H1 (cell line): ENCODE data around the gene NFAM1. TPM values are rescaled to one million over a fixed set of nuclear protein-coding genes. Genes with fewer than 3 reads are reported as not detected.

Experiments used
- CTCF ChIA-PET: fragments of 300-600 bp; sonication (Branson Sonifier 250); formaldehyde crosslinking; loops from one replicate; lab custom pipeline; 2021; ENCODE audit not compliant: partially characterized antibody; lab: Charles Lee
- POLR2A ChIA-PET: fragments of 300-600 bp; sonication (Branson Sonifier 250); formaldehyde crosslinking; loops from one replicate; lab custom pipeline; 2021; ENCODE audit warnings: inconsistent platforms; ENCODE audit not compliant: partially characterized antibody; lab: Charles Lee
- DNase-seq, 2 experiments: peaks; one replicate each; pipeline versions ENCODE4 v3.0.0 to v3.0.0-alpha.2; 2010 to 2022; ENCODE audit warnings: low spot score in 2 of 2, low read depth in 1 of 2, mixed read lengths in 1 of 2
- FAIRE-seq: peaks from 2 replicates; lab custom pipeline; 2011; peaks lifted over from hg19 to GRCh38; lab: Jason Lieb, UNC
- H2AFZ ChIP-seq: 2 replicates; pipeline ENCODE4 v1.8.1; 2012; ENCODE audit warnings: low read length, inconsistent platforms
- H2AK5ac ChIP-seq: 2 replicates; pipeline ENCODE4 v1.6.1; 2013; ENCODE audit warnings: low read depth, low read length
- H2BK120ac ChIP-seq: replicated peaks from 2 replicates; pipeline ENCODE3; 2013; ENCODE audit warnings: low read depth, low read length, inconsistent platforms
- H2BK12ac ChIP-seq: 2 replicates; pipeline ENCODE4 v1.6.1; 2013; ENCODE audit warnings: low read depth, low read length
- H2BK15ac ChIP-seq: 2 replicates; pipeline ENCODE4 v1.6.1; 2013; ENCODE audit warnings: low read length
- H2BK20ac ChIP-seq: 2 replicates; pipeline ENCODE4 v1.6.1; 2013; ENCODE audit warnings: low read length
- H2BK5ac ChIP-seq: 2 replicates; pipeline ENCODE4 v1.6.1; 2013; ENCODE audit warnings: low read depth, low read length
- H3K14ac ChIP-seq: 2 replicates; pipeline ENCODE4 v1.6.1; 2013; ENCODE audit warnings: inconsistent platforms; ENCODE audit not compliant: insufficient read length
- H3K18ac ChIP-seq: 2 replicates; pipeline ENCODE4 v1.6.1; 2013; ENCODE audit warnings: low read length; ENCODE audit errors: extremely low read depth
- H3K23ac ChIP-seq: 2 replicates; pipeline ENCODE4 v1.6.1; 2013; ENCODE audit warnings: inconsistent platforms; ENCODE audit not compliant: insufficient read length
- H3K23me2 ChIP-seq: 2 replicates; pipeline ENCODE4 v1.6.1; 2013; ENCODE audit warnings: low read depth, low read length
- H3K27ac ChIP-seq: 2 replicates; pipeline ENCODE4 v1.6.1; 2011; ENCODE audit warnings: low read depth, low read length, inconsistent platforms
- H3K27me3 ChIP-seq, 4 experiments: replicated peaks in 1 of 4; 1 replicate in 1 of 4; 2 replicates in 3 of 4; pipeline versions ENCODE4 v1.6.1 to v1.8.1; 2011 to 2013; ENCODE audit warnings: low read length in 3 of 4, mild to moderate bottlenecking in 3 of 4, inconsistent platforms in 2 of 4, mixed read lengths in 2 of 4, moderate library complexity in 1 of 4; ENCODE audit not compliant: control insufficient read depth in 3 of 4, insufficient read depth in 3 of 4; ENCODE audit errors: extremely low read depth in 1 of 4
- H3K36me3 ChIP-seq, 4 experiments: 2 replicates each; pipeline versions ENCODE4 v1.6.1 to v1.8.1; 2011 to 2013; ENCODE audit warnings: mild to moderate bottlenecking in 4 of 4, low read length in 3 of 4, moderate library complexity in 2 of 4, control low read depth in 1 of 4, inconsistent platforms in 1 of 4; ENCODE audit not compliant: insufficient read depth in 4 of 4, control insufficient read depth in 2 of 4
- H3K4ac ChIP-seq: replicated peaks from 2 replicates; pipeline ENCODE3; 2013; ENCODE audit warnings: low read length, low read depth, mixed read lengths, inconsistent platforms; ENCODE audit not compliant: insufficient read length
- H3K4me1 ChIP-seq, 4 experiments: replicated peaks in 1 of 4; 1 replicate in 1 of 4; 2 replicates in 3 of 4; pipeline versions ENCODE4 v1.6.1 to v1.8.1; 2011 to 2013; ENCODE audit warnings: low read length in 3 of 4, inconsistent platforms in 2 of 4, mixed read lengths in 1 of 4; ENCODE audit not compliant: insufficient read depth in 4 of 4, control insufficient read depth in 3 of 4
- H3K4me2 ChIP-seq, 2 experiments: 2 replicates each; pipeline versions ENCODE4 v1.6.1 to v1.8.1; 2011 to 2013; ENCODE audit warnings: low read depth in 2 of 2, low read length in 2 of 2, control low read depth in 1 of 2, inconsistent platforms in 1 of 2, mild to moderate bottlenecking in 1 of 2; ENCODE audit not compliant: insufficient read depth in 1 of 2
- H3K4me3 ChIP-seq, 4 experiments: fragments of 200-600, 300-600 bp in 1 of 4; sonication (generic), shearing (Covaris generic), sonication (Bioruptor Twin) in 1 of 4; 2 replicates each; pipeline versions ENCODE4 v1.5.1 to v1.8.1; 2011 to 2016; ENCODE audit warnings: low read length in 4 of 4, low read depth in 3 of 4, control low read depth in 2 of 4, inconsistent platforms in 2 of 4, mild to moderate bottlenecking in 2 of 4, mixed read lengths in 1 of 4, moderate library complexity in 1 of 4; ENCODE audit not compliant: insufficient read depth in 2 of 4; ENCODE audit errors: extremely low read depth in 1 of 4
- H3K56ac ChIP-seq: replicated peaks from 2 replicates; pipeline ENCODE3; 2013; ENCODE audit warnings: low read depth, mild to moderate bottlenecking, mixed read lengths, low read length, inconsistent platforms; ENCODE audit not compliant: insufficient read length
- H3K79me1 ChIP-seq: 2 replicates; pipeline ENCODE4 v1.6.1; 2013; ENCODE audit warnings: low read depth, low read length, control low read depth
- H3K79me2 ChIP-seq, 2 experiments: 2 replicates each; pipeline versions ENCODE4 v1.6.1 to v1.8.1; 2012 to 2013; ENCODE audit warnings: low read length in 2 of 2, mild to moderate bottlenecking in 2 of 2, inconsistent platforms in 1 of 2; ENCODE audit not compliant: insufficient read depth in 2 of 2, control insufficient read depth in 1 of 2
- H3K9ac ChIP-seq, 4 experiments: replicated peaks in 1 of 4; 1 replicate in 1 of 4; 2 replicates in 3 of 4; pipeline versions ENCODE4 v1.6.1 to v1.8.1; 2011 to 2013; ENCODE audit warnings: low read depth in 3 of 4, low read length in 3 of 4, control low read depth in 2 of 4, mild to moderate bottlenecking in 2 of 4, moderate library complexity in 2 of 4, inconsistent platforms in 1 of 4; ENCODE audit errors: extremely low read depth in 1 of 4
- H3K9me3 ChIP-seq, 2 experiments: 2 replicates each; pipeline versions ENCODE4 v1.6.1 to v1.8.1; 2012 to 2013; ENCODE audit warnings: mild to moderate bottlenecking in 2 of 2, moderate library complexity in 2 of 2, control low read depth in 1 of 2, inconsistent platforms in 1 of 2, low read depth in 1 of 2, low read length in 1 of 2, mixed read lengths in 1 of 2; ENCODE audit not compliant: insufficient read depth in 2 of 2
- H4K20me1 ChIP-seq, 2 experiments: replicated peaks in 1 of 2; 2 replicates each; pipeline versions ENCODE3 to v1.8.1; 2011 to 2013; ENCODE audit warnings: inconsistent platforms in 2 of 2, low read length in 2 of 2, mild to moderate bottlenecking in 1 of 2; ENCODE audit not compliant: insufficient read depth in 2 of 2, control insufficient read depth in 1 of 2
- H4K5ac ChIP-seq: 2 replicates; pipeline ENCODE4 v1.6.1; 2013; ENCODE audit warnings: low read length, low read depth, mixed read lengths, inconsistent platforms; ENCODE audit not compliant: insufficient read length
- H4K8ac ChIP-seq: 2 replicates; pipeline ENCODE4 v1.8.0; 2013; ENCODE audit warnings: mild to moderate bottlenecking, moderate library complexity, low read length, inconsistent platforms; ENCODE audit not compliant: insufficient read depth; ENCODE audit errors: extremely low read depth
- H4K91ac ChIP-seq: replicated peaks from 2 replicates; pipeline ENCODE3; 2013; ENCODE audit warnings: low read length, mixed read lengths, inconsistent platforms; ENCODE audit not compliant: insufficient read length
- EZH2 ChIP-seq: fragments of 200-600 bp; sonication (generic); IDR thresholded peaks from 2 replicates; pipeline ENCODE4 v1.7.1; 2012; ENCODE audit warnings: low read depth, mild to moderate bottlenecking, moderate library complexity, low read length, inconsistent platforms; ENCODE audit not compliant: severe bottlenecking
- MAX ChIP-seq: IDR thresholded peaks from 2 replicates; pipeline ENCODE4 v1.6.1; 2012; ENCODE audit warnings: inconsistent platforms
- WGBS, 2 experiments: shearing (Covaris generic) in 1 of 2; methylation state at CpG; one replicate each; pipeline versions ENCODE4 v1.1.6 to v1.1.7; 2013 to 2015; ENCODE audit warnings: low lambda C conversion rate in 2 of 2, mixed read lengths in 2 of 2, inconsistent platforms in 1 of 2, low coverage in 1 of 2, missing lambda C conversion rate in 1 of 2; ENCODE audit not compliant: insufficient replicate concordance in 2 of 2, insufficient coverage in 1 of 2, insufficient read length in 1 of 2; ENCODE audit errors: extremely low coverage in 1 of 2, missing lambda C conversion rate in 1 of 2; 5-methylcytosine and 5-hydroxymethylcytosine counted together
- polyA plus RNA-seq, 7 experiments: library from polyadenylated mRNA; depleted of rRNA in 3 of 7; stranded (reverse) in 5 of 7; unstranded in 2 of 7; fragments of >200 nt in 5 of 7; fragments of 200-250 nt in 2 of 7; gene quantifications; 1 replicate in 5 of 7; 2 replicates in 1 of 7; 4 replicates in 1 of 7; pipeline versions ENCODE4 v1.2.1 to v1.2.3, GENCODE V29; 2011 to 2013; ENCODE audit warnings: missing spikeins in 2 of 7, mixed read lengths in 2 of 7
- total RNA-seq: library from RNA; stranded (reverse); fragmentation: NEBNext Ultra II Directional; extraction: Animal tissue kit (Norgen Biotek cat#: 25700); gene quantifications from 2 replicates; pipeline ENCODE4 v1.2.1, GENCODE V29; 2021
- TF ChIP-seq, protein P1 (sequence below): IDR thresholded peaks from 2 replicates; pipeline ENCODE4 v1.6.1; 2011; ENCODE audit warnings: low read depth, mild to moderate bottlenecking, low read length; ENCODE audit not compliant: insufficient read depth

NFAM1 gene
- total and polyA plus RNA-seq, 2 of the 8 experiments (the other 6 are each of a cell fraction or from before 2014, with no cell fraction given), result 0.62 to 0.73 TPM

GRCh38 chr22:42446151-42446550 lies 13.9 kb upstream of the NFAM1 start:
- no peaks in the 10 kb centered on the region for H3K79me1 ChIP-seq
- DNase-seq (no peak), FAIRE-seq (no peak)
- H2BK20ac ChIP-seq, result no peak overlapping the region
- no peak overlapping the region for H3K56ac ChIP-seq
- no peaks in the 10 kb centered on the region for H4K20me1 ChIP-seq
- H2BK120ac ChIP-seq, result no peak overlapping the region
- no peak overlapping the region for H3K23ac ChIP-seq
- 87% methylated on average over 11 of the region's 13 CpGs; no CpG with 5 or more reads in 1 of the 2 experiments for WGBS, 2 experiments
- no peak overlapping the region for H4K5ac ChIP-seq
- no peak overlapping the region for H3K14ac ChIP-seq
- H3K4me2 ChIP-seq, result no peak overlapping the region
- H3K23me2 ChIP-seq, result 0 out of 2 replicates have a peak, but pooled peaks cover 1% of the 10 kb centered on the region
- no peak overlapping the region for H3K4me3 ChIP-seq
- H2BK5ac ChIP-seq, result no peak overlapping the region
- peaks cover 3 to 17% (median 8%) of the 10 kb centered on the region in 4 experiments for H3K4me1 ChIP-seq
- no peak overlapping the region for H2AK5ac ChIP-seq
- no peak overlapping the region for H2AFZ ChIP-seq
- no peak overlapping the region for H3K9ac ChIP-seq
- POLR2A ChIA-PET, result interaction anchor here (0.8 kb wide), 1 partner anchor 11 kb away, joined by 5 read pairs; no protein-coding TSS in a partner anchor
- peaks cover 0 to under 1% (median 0%) of the 10 kb centered on the region in 4 experiments; a peak in 2 of 7 replicates for H3K27me3 ChIP-seq
- H2BK12ac ChIP-seq, result no peak overlapping the region
- H3K79me2 ChIP-seq, result no peaks in the 10 kb centered on the region
- H3K9me3 ChIP-seq, result no peaks in the 10 kb centered on the region
- no peak overlapping the region for H3K18ac ChIP-seq
- CTCF ChIA-PET, result interaction anchor here (0.6 to 4.7 kb wide), 14 partner anchors 8 to 749 kb away, joined by 3 to 48 read pairs (median 4); partner anchors contain the start of gene NFAM1
- TF ChIP-seq, protein P1, sequence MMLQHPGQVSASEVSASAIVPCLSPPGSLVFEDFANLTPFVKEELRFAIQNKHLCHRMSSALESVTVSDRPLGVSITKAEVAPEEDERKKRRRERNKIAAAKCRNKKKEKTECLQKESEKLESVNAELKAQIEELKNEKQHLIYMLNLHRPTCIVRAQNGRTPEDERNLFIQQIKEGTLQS, result no peak
- no peak for TF ChIP-seq EZH2
- TF ChIP-seq MAX, result no peak
- no peak overlapping the region for H3K4ac ChIP-seq
- no peak overlapping the region for H2BK15ac ChIP-seq
- no peaks in the 10 kb centered on the region for H3K36me3 ChIP-seq
- H4K91ac ChIP-seq, result no peak overlapping the region
- H4K8ac ChIP-seq, result no peak overlapping the region
- no peak overlapping the region for H3K27ac ChIP-seq
